KBM-7 (cell line): ENCODE measurements around the gene MCM6.

Experiments used
- DNase-seq: peaks from one replicate; pipeline ENCODE4 v3.0.0-alpha.2; 2015
- in situ Hi-C: fragments of 300-500 bp; cut with MboI; formaldehyde crosslinking; loops from 2 replicates; pipeline ENCODE4 v1.14.3; 2020; ENCODE audit warnings: low sequenced_read_pairs, low pct_unique_long_range_greater_than_20kb, mixed read lengths

The MCM6 gene

DNA sequence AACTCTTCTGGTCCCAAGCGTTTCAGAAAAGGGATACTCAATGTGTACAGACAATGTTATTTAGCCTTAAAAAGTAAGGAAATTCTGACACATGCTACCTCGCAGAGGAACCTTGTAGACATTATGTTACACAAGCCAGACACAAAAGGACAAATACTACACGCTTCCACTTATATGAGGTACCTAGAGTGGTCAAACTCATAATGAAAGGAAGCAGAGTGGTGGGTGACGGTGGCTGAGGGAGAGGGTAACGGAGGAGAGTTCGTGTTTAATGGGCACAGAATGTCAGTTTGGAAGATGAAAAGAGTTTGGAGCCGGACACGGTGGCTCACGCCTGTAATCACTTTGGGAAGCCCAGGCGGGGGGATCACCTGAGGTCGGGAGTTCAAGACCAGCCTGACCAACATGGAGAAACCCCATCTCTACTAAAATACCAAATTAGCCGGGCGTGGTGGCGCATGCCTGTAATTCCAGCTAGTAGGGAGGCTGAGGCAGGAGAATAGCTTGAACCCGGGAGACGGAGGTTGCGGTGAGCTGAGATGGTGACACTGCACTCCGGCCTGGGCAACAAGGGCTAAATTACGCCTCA is 1.4 kb downstream of the MCM6 start:
- in situ Hi-C loops, result no loop called here
- peak; percentile 11 for DNase-seq

- no peak for DNase-seq
- in situ Hi-C loops, result no loop called here
Measured at GRCh38 chr2:135870571-135870970, 5.7 kb downstream of the MCM6 start.

DNA sequence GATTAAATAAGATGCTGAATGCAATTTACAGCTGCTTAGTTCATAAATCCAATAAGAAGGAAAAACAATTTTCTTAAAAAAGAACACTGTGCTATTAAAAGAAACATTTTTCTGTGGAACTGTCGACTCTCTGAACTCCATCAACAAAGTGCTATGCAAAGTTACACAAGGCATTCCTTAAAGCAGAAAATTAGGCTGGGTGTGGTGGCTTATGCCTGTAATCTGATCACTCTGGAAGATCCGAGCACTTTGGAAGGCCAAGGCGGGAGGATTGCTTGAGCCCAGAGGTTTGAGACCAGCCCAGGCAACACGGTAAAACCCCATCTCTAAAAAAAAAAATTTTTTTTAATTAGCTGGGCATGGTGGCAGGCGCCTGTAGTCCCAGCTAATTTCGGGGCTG is 13.0 kb downstream of the MCM6 start:
- no peak for DNase-seq
- in situ Hi-C loops, result no loop called here

- no peak for DNase-seq
- in situ Hi-C loops, result no loop called here
Measured at GRCh38 chr2:135862718-135863117, 13.5 kb downstream of the MCM6 start.

DNA sequence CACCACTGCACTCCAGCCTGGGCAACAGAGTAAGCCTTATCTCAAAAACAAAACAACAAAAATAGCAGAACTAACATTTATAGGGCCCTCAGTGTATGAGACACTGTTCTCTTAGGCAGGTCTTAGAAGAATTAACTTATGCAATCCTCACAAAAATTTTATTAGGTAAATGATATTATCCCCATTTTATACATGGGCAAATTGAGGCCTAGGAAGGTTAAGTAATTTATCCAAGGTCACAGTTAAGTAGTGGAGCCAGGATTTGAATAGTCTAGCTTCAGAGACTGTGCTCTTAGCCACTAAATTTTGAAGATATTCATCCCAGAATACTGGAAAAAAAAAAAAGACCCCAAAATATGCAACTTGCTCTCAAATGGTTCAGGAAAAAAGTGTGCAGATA is 22.8 kb downstream of the MCM6 start:
- in situ Hi-C loops, result no loop called here
- DNase-seq, result no peak

DNA sequence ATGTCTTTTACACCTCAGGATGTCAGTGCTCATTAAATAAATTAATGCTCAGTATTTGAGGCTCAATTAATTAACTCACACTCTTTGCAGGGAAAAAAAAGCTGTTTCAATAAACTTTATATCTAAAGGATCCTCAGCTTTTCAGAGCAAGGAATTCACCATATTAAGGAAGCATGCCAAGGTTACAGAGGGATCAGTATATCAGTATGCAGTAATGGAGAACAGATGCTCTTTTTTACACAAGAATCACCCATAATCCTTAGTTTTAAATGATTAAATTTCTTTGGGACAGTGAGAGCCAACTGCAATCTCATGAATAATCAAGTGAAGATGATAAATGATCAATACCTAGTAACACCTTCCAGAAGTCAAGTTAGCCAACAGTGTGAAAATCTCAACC is 24.4 kb downstream of the MCM6 start:
- no peak for DNase-seq
- in situ Hi-C loops, result no loop called here

GRCh38 chr2:135850892-135851668 is 25.2 kb downstream of the MCM6 start:
- in situ Hi-C loops, result no loop called here
- no peak for DNase-seq

DNA sequence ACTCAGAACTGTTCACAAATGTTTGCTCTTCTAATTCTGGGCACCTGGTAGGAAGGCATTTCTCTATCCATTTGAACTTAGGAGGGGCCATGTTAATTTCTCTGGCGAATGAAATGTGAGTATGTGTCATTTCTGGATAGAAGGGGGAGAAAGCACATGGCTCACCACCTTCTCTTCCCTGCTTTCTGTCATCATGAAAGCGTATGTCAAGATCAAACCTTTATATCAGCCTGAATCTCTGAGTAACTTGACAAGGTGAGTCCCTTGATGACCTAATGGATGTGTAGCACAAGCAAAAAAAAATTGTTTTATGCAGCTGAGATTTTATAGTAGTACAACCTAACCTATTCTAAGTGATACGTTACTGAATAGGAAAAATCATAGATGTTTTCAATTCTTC is 27.2 kb downstream of the MCM6 start:
- in situ Hi-C loops, result no loop called here

DNA sequence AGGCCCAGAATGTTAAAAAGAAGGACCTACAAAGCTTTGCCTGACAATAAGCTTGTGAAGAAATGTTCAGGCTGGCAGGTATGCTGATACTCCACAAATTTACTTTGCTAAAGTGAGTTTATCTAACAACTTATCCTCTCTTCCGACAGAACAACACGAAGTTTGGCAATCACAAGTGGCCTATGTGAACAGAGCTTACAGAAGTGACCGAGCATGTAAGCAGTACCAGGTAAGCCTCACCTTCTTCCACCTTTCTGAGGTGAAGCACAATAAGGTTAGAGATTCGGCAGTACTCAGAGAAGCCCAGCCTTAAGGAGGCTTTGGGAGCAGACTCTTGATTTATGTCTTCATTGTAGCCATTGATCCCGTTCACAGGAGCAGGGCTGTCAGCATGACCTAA is 30.2 kb downstream of the MCM6 start:
- in situ Hi-C loops, result no loop called here

More for the DNA sequence above, 27.2 kb downstream of the MCM6 start:
- DNase-seq, result no peak

GRCh38 chr2:135845257-135845656 is 31.0 kb downstream of the MCM6 start:
- DNase-seq, result no peak
- in situ Hi-C loops, result no loop called here

More for the DNA sequence above, 30.2 kb downstream of the MCM6 start:
- DNase-seq, result no peak

DNA sequence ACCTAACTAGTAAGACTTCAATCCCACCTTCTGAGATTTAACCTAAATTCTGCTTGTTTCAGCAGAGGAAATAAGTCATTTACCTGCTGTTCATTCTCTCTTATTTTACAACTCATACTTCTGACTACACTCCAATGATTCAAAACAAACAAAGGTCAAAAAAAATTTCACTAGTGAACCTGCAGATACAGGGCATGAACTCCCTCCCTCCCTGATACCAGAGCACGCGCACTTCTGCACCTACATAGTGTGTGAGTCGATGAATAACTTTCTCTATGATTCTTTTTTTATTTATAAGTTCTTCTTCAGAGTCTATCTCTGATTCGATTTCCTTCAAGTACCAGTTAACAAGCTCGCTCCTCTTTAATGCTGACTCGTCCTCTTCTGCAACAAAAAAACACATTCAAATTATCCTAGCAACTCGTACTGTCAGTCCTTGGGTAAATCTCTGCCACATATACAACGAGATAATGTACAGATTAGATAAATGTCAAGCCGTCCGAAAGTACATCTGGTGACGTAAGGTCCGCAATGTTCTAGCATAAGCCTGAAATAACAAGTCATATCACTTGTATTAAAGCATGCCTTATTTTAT is 31.8 kb downstream of the MCM6 start:
- no peak for DNase-seq
- in situ Hi-C loops, result no loop called here

DNA sequence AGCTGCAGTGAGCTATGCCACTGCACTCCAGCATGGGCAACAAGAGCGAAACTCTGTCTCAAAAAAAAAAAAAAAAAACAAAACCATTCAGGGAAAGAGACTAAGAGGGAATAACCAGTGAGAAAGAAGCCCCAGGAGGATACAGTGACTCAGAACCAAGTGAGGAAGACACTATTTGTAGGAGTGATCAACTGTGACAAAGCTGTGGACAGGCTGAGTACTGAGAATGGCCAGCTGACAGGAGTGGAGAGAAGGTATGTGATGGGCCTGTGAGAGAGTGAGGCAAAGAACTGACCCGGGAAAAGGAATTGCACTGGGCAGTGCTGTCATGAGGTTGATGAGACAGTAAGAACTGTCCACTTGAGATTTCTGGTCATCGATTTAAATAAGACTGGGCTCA is 32.6 kb downstream of the MCM6 start:
- in situ Hi-C loops, result no loop called here
- no peak for DNase-seq

GRCh38 chr2:135840601-135841000 is 35.6 kb downstream of the MCM6 start:
- DNase-seq, result no peak
- in situ Hi-C loops, result no loop called here

DNA sequence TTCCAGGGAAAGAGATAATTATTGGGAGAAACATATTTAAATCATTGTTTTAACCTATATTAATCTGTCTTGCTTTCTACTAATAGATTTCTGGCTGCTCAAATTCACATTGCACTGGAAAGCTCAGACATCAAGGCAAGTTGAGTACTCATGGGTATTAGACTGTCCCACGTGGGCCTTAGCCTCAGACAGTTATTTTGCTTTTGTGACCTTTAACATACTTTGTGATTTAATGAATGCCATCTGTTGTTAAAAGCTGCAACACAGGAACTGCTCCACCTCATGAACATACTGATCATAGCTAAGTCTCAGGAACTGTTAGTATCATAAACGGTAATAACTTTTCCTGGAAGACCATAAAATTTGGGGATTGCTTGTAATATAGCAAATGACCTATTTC is 36.5 kb downstream of the MCM6 start:
- in situ Hi-C loops, result no loop called here
- DNase-seq, result no peak

- DNase-seq, result no peak
- in situ Hi-C loops, result no loop called here
Measured at GRCh38 chr2:135838502-135838901, 37.7 kb downstream of the MCM6 start.

DNA sequence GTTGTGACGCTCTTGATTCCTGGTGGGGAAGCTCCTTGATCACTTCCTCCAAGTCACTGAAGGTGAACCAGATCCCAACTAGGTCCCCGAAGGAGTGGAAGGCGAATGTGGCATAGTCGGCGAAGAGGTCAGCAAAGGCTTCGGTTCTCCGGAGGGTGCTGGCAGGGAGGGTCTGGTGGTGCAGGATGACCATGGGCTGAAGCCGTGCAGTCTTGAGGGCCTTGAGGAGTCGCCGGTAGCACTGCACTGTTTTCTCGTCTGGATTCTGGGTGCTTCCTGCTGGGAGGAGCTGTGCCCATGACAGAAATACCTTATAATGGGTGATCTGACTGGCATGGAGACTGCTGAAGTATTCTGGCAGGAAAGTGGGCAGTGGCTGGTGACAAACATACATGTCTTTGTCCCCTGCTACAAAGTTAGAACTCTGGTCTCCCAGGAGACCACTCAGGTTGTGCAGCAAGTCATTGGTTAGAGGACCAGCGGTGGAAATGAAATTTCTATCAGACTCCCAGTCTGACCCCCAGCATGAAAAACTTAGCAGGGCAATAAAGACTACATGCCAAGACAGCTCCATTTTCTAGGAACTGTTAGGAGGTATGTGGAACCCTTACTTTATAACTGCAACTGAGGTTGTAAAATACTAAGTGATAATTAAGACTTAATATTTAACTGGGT is 39.5 kb downstream of the MCM6 start, which contains the start of gene LCT:
LCT (minus strand) TSS at position 589 of the 675 bp plus-strand sequence; CDS start at position 574, 15 bp downstream.
- no peak for DNase-seq
- in situ Hi-C loops, result no loop called here

GRCh38 chr2:135832891-135833290 is 43.4 kb downstream of the MCM6 start:
- no peak for DNase-seq
- in situ Hi-C loops, result no loop called here

GRCh38 chr2:135831180-135831812 is 44.9 kb downstream of the MCM6 start:
- in situ Hi-C loops, result no loop called here
- no peak for DNase-seq

- in situ Hi-C loops, result no loop called here
- no peak for DNase-seq
Measured at GRCh38 chr2:135829378-135830135, 46.7 kb downstream of the MCM6 start.
